HepG2 (cell line): Measurements from ENCODE around the gene SYNDIG1. TPM values are rescaled to one million over a fixed set of nuclear protein-coding genes. Genes with fewer than 3 reads are reported as not detected.

Experiments used
- ATAC-seq: fragments of 200-7000 bp; cut with Tn5 transposase; 3 replicates; pipeline ENCODE4 v1.9.1; 2020; ENCODE audit warnings: mild to moderate bottlenecking, moderate library complexity
- BruUV-seq: library from RNA; stranded (reverse); fragments of 400-500 nt; replicated peaks from 2 replicates; lab custom pipeline; 2021; lab: Mats Ljungman, UMichigan
- CTCF ChIA-PET: fragments of 300-600 bp; formaldehyde crosslinking; extraction: SDS; loops from one replicate; lab custom pipeline; 2021; ENCODE audit warnings: low total read pairs, inconsistent platforms, low intra/inter-chr PET ratio; lab: Yijun Ruan, JAX
- POLR2A ChIA-PET: fragments of 350-600 bp; sonication (Branson Sonifier 250); formaldehyde crosslinking; loops from one replicate; lab custom pipeline; 2020; ENCODE audit warnings: antibody characterized with exemption, inconsistent platforms; lab: Yijun Ruan, JAX
- DNase-seq: peaks from one replicate; pipeline ENCODE4 v3.0.0-alpha.2; 2015; ENCODE audit warnings: low spot score
- FAIRE-seq: peaks from 3 replicates; lab custom pipeline; 2011; peaks lifted over from hg19 to GRCh38; lab: Jason Lieb, UNC
- H2AFZ ChIP-seq: one replicate; pipeline ENCODE4 v1.6.1; 2011; ENCODE audit warnings: low read length, inconsistent platforms
- H3K27ac ChIP-seq: fragments of 300-600 bp; 3 replicates; pipeline ENCODE4 v1.8.0; 2011; ENCODE audit warnings: mixed run types, mild to moderate bottlenecking, mixed read lengths, low read length, inconsistent platforms; ENCODE audit not compliant: insufficient read depth; ENCODE audit errors: extremely low read length
- H3K27me3 ChIP-seq, 2 experiments: fragments of 200-600 bp in 1 of 2; 2 replicates in 1 of 2; 3 replicates in 1 of 2; pipeline versions ENCODE4 v1.6.0 to v1.8.0; 2011; ENCODE audit warnings: low read length in 2 of 2, mild to moderate bottlenecking in 2 of 2, moderate library complexity in 2 of 2, inconsistent platforms in 1 of 2; ENCODE audit not compliant: insufficient read depth in 2 of 2, control insufficient read depth in 1 of 2
- H3K36me3 ChIP-seq, 2 experiments: fragments of 200-600 bp in 1 of 2; replicated peaks in 1 of 2; 2 replicates in 1 of 2; 3 replicates in 1 of 2; pipeline versions ENCODE4 v1.5.1 to v1.8.0; 2011; ENCODE audit warnings: low read length in 2 of 2, inconsistent platforms in 1 of 2; ENCODE audit not compliant: insufficient read depth in 2 of 2, control insufficient read depth in 1 of 2
- H3K4me1 ChIP-seq: 2 replicates; pipeline ENCODE4 v1.5.1; 2012; ENCODE audit warnings: low read length, inconsistent platforms; ENCODE audit not compliant: insufficient read depth
- H3K4me2 ChIP-seq: 2 replicates; pipeline ENCODE4 v1.6.0; 2011; ENCODE audit warnings: low read depth, low read length, inconsistent platforms
- H3K4me3 ChIP-seq, 3 experiments: fragments of 200-600 bp in 1 of 3; sonication (generic), shearing (Covaris generic) in 1 of 3; replicated peaks in 1 of 3; 2 replicates each; pipeline ENCODE4 v1.5.1; 2011 to 2016; ENCODE audit warnings: low read length in 3 of 3, inconsistent platforms in 2 of 3, low read depth in 2 of 3, mild to moderate bottlenecking in 2 of 3, control low read depth in 1 of 3, mixed read lengths in 1 of 3; ENCODE audit not compliant: insufficient read depth in 1 of 3
- H3K79me2 ChIP-seq: one replicate; pipeline ENCODE4 v1.6.1; 2011; ENCODE audit warnings: low read length, inconsistent platforms; ENCODE audit not compliant: insufficient read depth
- H3K9ac ChIP-seq: 2 replicates; pipeline ENCODE4 v1.6.0; 2011; ENCODE audit warnings: mild to moderate bottlenecking, low read depth, low read length, inconsistent platforms; ENCODE audit not compliant: insufficient read depth
- H3K9me3 ChIP-seq: 2 replicates; pipeline ENCODE4 v1.5.1; 2012; ENCODE audit warnings: mild to moderate bottlenecking, low read length
- H4K20me1 ChIP-seq: 2 replicates; pipeline ENCODE4 v1.6.0; 2011; ENCODE audit warnings: inconsistent platforms, mild to moderate bottlenecking, low read length, moderate library complexity; ENCODE audit not compliant: insufficient read depth
- BRD4 ChIP-seq: sonication (generic); formaldehyde crosslinking; IDR thresholded peaks from 2 replicates; pipeline ENCODE4 v1.4.0; 2020; ENCODE audit warnings: missing genetic modification reagents
- GLI4 ChIP-seq: sonication (generic); formaldehyde crosslinking; IDR thresholded peaks from 2 replicates; pipeline ENCODE4 v1.5.1; 2020; ENCODE audit warnings: missing genetic modification reagents, mild to moderate bottlenecking, moderate library complexity, borderline replicate concordance
- HCFC1 ChIP-seq: fragments of 150-350 bp; IDR thresholded peaks from 2 replicates; pipeline ENCODE4 v1.6.1; 2014; ENCODE audit warnings: low read depth, low read length
- KDM6A ChIP-seq: IDR thresholded peaks from 2 replicates; pipeline ENCODE4 v1.6.1; 2016; ENCODE audit warnings: low read depth
- NR2F6 ChIP-seq, 2 experiments: IDR thresholded peaks; 2 replicates each; pipeline ENCODE4 v1.6.1; 2016; ENCODE audit warnings: antibody characterized with exemption in 1 of 2, mild to moderate bottlenecking in 1 of 2
- RELA ChIP-seq: sonication (generic); formaldehyde crosslinking; IDR thresholded peaks from 2 replicates; pipeline ENCODE4 v1.4.0; 2020; ENCODE audit warnings: missing genetic modification reagents
- RFXAP ChIP-seq: sonication (generic); formaldehyde crosslinking; IDR thresholded peaks from 2 replicates; pipeline ENCODE4 v1.4.0; 2020; ENCODE audit warnings: missing genetic modification reagents, borderline replicate concordance
- SAFB2 ChIP-seq: sonication (generic); formaldehyde crosslinking; IDR thresholded peaks from 2 replicates; pipeline ENCODE4 v1.5.1; 2020; ENCODE audit warnings: missing genetic modification reagents, low read depth, mild to moderate bottlenecking, borderline replicate concordance
- TERF1 ChIP-seq: sonication (generic); formaldehyde crosslinking; IDR thresholded peaks from 2 replicates; pipeline ENCODE4 v1.8.0; 2022; ENCODE audit warnings: mild to moderate bottlenecking, missing genetic modification reagents, moderate library complexity
- U2AF2 ChIP-seq: fragments of 200-400 bp; formaldehyde crosslinking; IDR thresholded peaks from 2 replicates; pipeline ENCODE4 v1.6.1; 2017; ENCODE audit warnings: low read depth, mild to moderate bottlenecking, low read length
- ZBTB2 ChIP-seq: sonication (generic); formaldehyde crosslinking; IDR thresholded peaks from 2 replicates; pipeline ENCODE4 v1.8.0; 2022; ENCODE audit warnings: low read depth, missing genetic modification reagents
- ZFP1 ChIP-seq: IDR thresholded peaks from 2 replicates; pipeline ENCODE4 v1.6.1; 2016
- ZMYM4 ChIP-seq: sonication (generic); formaldehyde crosslinking; IDR thresholded peaks from 2 replicates; pipeline ENCODE4 v1.8.1; 2023; ENCODE audit warnings: mild to moderate bottlenecking, missing genetic modification reagents
- ZNF333 ChIP-seq: sonication (generic); formaldehyde crosslinking; IDR thresholded peaks from 2 replicates; pipeline ENCODE4 v1.4.0; 2020; ENCODE audit warnings: mild to moderate bottlenecking, missing genetic modification reagents, borderline replicate concordance
- ZNF44 ChIP-seq: sonication (generic); formaldehyde crosslinking; IDR thresholded peaks from 2 replicates; pipeline ENCODE4 v1.5.1; 2020; ENCODE audit warnings: mild to moderate bottlenecking, missing genetic modification reagents
- ZNF557 ChIP-seq: sonication (generic); formaldehyde crosslinking; IDR thresholded peaks from 2 replicates; pipeline ENCODE4 v1.4.0; 2020; ENCODE audit warnings: missing genetic modification reagents
- ZNF740 ChIP-seq: sonication (generic); formaldehyde crosslinking; IDR thresholded peaks from 2 replicates; pipeline ENCODE4 v1.4.0; 2020; ENCODE audit warnings: missing genetic modification reagents
- WGBS: methylation state at CpG from one replicate; pipeline ENCODE4 v1.1.6; 2017; ENCODE audit warnings: low lambda C conversion rate; 5-methylcytosine and 5-hydroxymethylcytosine counted together
- in situ Hi-C: cut with HindIII; loops from 2 replicates; pipeline ENCODE4 v1.10.0; 2017; ENCODE audit warnings: low pct_unique_long_range_greater_than_20kb; ENCODE audit not compliant: extremely low pct_ligation_motif_present
- intact Hi-C: fragments of 100-400 bp; cut with micrococcal nuclease; formaldehyde crosslinking; loops from one replicate; pipeline ENCODE4 v1.10.0; 2022; ENCODE audit not compliant: unreplicated experiment
- polyA plus RNA-seq, 8 experiments: library from polyadenylated mRNA; depleted of rRNA in 3 of 8; stranded (reverse) in 7 of 8; unstranded in 1 of 8; fragments of >200 nt; fragmentation: Illumina TruSeq in 4 of 8; extraction: Trizol in 4 of 8; gene quantifications; 2 replicates each; pipeline versions ENCODE4 v1.2.1 to v1.2.3, GENCODE V29; 2011 to 2016; ENCODE audit warnings: low read depth in 4 of 8, missing spikeins in 1 of 8, mixed read lengths in 1 of 8; ENCODE audit not compliant: insufficient read depth in 1 of 8
- total RNA-seq, 5 experiments: library from RNA; depleted of rRNA; stranded (reverse); fragments of >200 nt; fragmentation: Illumina TruSeq; extraction: Trizol; gene quantifications; 2 replicates each; pipeline ENCODE4 v1.2.3, GENCODE V29; 2016; ENCODE audit warnings: low read depth in 1 of 5

SYNDIG1 gene
- total and polyA plus RNA-seq, 2 of the 13 experiments (the other 11 are each of a cell fraction or from before 2014, with no cell fraction given), result not detected

- no peak for TF ChIP-seq RELA (CRISPR knock-in tag)
- TF ChIP-seq ZNF740 (CRISPR knock-in tag), result no peak
- no peak for TF ChIP-seq ZNF333
- no peak for TF ChIP-seq ZFP1 (CRISPR knock-in tag)
- TF ChIP-seq SAFB2 (CRISPR knock-in tag), result no peak
- no peak for TF ChIP-seq RFXAP
- Histone ChIP-seq H3K4me2 (no peak overlapping the region), H3K36me3 (no peaks in the 10 kb centered on the region), H3K27ac (no peak overlapping the region), H3K4me3 (no peak overlapping the region), H3K79me2 (no peaks in the 10 kb centered on the region), H2AFZ (no peak overlapping the region), H3K9ac (no peak overlapping the region), H3K27me3 (peaks cover 8 to 32% of the 10 kb centered on the region in 2 experiments; a peak in 2 of 5 replicates), H3K9me3 (no peaks in the 10 kb centered on the region), H3K4me1 (no peaks in the 10 kb centered on the region), H4K20me1 (no peaks in the 10 kb centered on the region)
- POLR2A ChIA-PET, result no interaction called here
- BruUV-seq, result no TSS peak
- in situ Hi-C loops, result no loop called here
- no peak for ATAC-seq
- no peak for DNase-seq
- FAIRE-seq, result no peak
- CTCF ChIA-PET, result no interaction called here
- intact Hi-C loops, result no loop called here
- 16% methylated on average over 8 of the region's 8 CpGs for WGBS
Observed at GRCh38 chr20:24675651-24676352, 206.4 kb downstream of the SYNDIG1 start.

GRCh38 chr20:24676353-24676977 lies 207.0 kb downstream of the SYNDIG1 start:
- in situ Hi-C loops, result no loop called here
- TF ChIP-seq GLI4 (CRISPR knock-in tag), result no peak
- no peak for TF ChIP-seq BRD4
- no peak for TF ChIP-seq HCFC1
- TF ChIP-seq NR2F6 (IDR thresholded peaks at IDR 0.05), result no peak
- TF ChIP-seq NR2F6 (CRISPR knock-in tag; IDR thresholded peaks at IDR 0.05), result no peak
- TF ChIP-seq ZNF557 (CRISPR knock-in tag), result no peak
- TF ChIP-seq KDM6A (CRISPR knock-in tag), result no peak
- no peak for TF ChIP-seq ZMYM4 (CRISPR knock-in tag)
- no peak for TF ChIP-seq U2AF2
- TF ChIP-seq TERF1 (CRISPR knock-in tag), result no peak
- TF ChIP-seq ZNF44 (CRISPR knock-in tag), result no peak
- TF ChIP-seq ZBTB2 (CRISPR knock-in tag), result no peak

More at GRCh38 chr20:24676353-24676977, 207.0 kb downstream of the SYNDIG1 start:
- Histone ChIP-seq H3K27ac (no peak overlapping the region), H3K4me3 (no peak overlapping the region), H3K36me3 (no peaks in the 10 kb centered on the region), H4K20me1 (no peaks in the 10 kb centered on the region), H2AFZ (no peak overlapping the region), H3K9me3 (no peaks in the 10 kb centered on the region), H3K4me2 (no peak overlapping the region), H3K27me3 (peaks cover 4 to 32% of the 10 kb centered on the region in 2 experiments; a peak in 2 of 5 replicates), H3K9ac (no peak overlapping the region), H3K4me1 (no peaks in the 10 kb centered on the region), H3K79me2 (no peaks in the 10 kb centered on the region)
- FAIRE-seq (no peak), ATAC-seq (no peak; the same call in 1 of the 3 replicates), DNase-seq (no peak)
- WGBS, result 21% methylated on average over 6 of the region's 11 CpGs
- POLR2A ChIA-PET, result no interaction called here
- intact Hi-C loops, result no loop called here
- no TSS peak for BruUV-seq
- CTCF ChIA-PET, result no interaction called here
